Esophagus muscularis mucosa (tissue), 4 donors: Measurements from ENCODE around the gene PHF2.

Source experiments
- CTCF ChIP-seq, 3 experiments: fragments of 200-600 bp in 2 of 3; fragments of 450-650 bp in 1 of 3; sonication (generic) in 2 of 3; IDR thresholded peaks; one replicate each; pipeline ENCODE4 v1.5.1; 2017 to 2019; ENCODE audit warnings: antibody characterized with exemption in 3 of 3, mild to moderate bottlenecking in 2 of 3, moderate library complexity in 1 of 3
- EP300 ChIP-seq: sonication (generic); formaldehyde crosslinking; IDR thresholded peaks from one replicate; pipeline ENCODE4 v1.6.1; 2017; ENCODE audit warnings: antibody characterized with exemption
- POLR2A ChIP-seq: fragments of 450-650 bp; IDR thresholded peaks from one replicate; pipeline ENCODE4 v1.6.1; 2017; ENCODE audit warnings: antibody characterized with exemption, moderate library complexity, mild to moderate bottlenecking, low read depth
- POLR2AphosphoS5 ChIP-seq, 2 donors: sonication (generic); formaldehyde crosslinking; IDR thresholded peaks; one replicate each; pipeline ENCODE4 v1.6.1; 2017; ENCODE audit warnings: antibody characterized with exemption in 2 of 2

- TF ChIP-seq POLR2AphosphoS5 (IDR thresholded peaks at IDR 0.05): no peak
- no peak for TF ChIP-seq CTCF (IDR thresholded peaks at IDR 0.05)
- TF ChIP-seq POLR2A: no peak
- no peak for TF ChIP-seq EP300
Observed at GRCh38 chr9:93578844-93579243, 2.5 kb downstream of the PHF2 start.
